G401 (cell line): ENCODE data around the gene TNS1. TPM values are rescaled to one million over a fixed set of nuclear protein-coding genes. Genes with fewer than 3 reads are reported as not detected.

ENCODE experiments used
- DNase-seq: peaks from one replicate; pipeline ENCODE4 v3.0.0-alpha.2; 2015; ENCODE audit warnings: low spot score
- in situ Hi-C: cut with HindIII; loops from 2 replicates; pipeline ENCODE4 v1.10.0; 2016; ENCODE audit warnings: low sequenced_read_pairs, mixed read lengths
- total RNA-seq: library from RNA; depleted of rRNA; stranded (reverse); fragments of >200 nt; shearing (Covaris generic); gene quantifications from 2 replicates; pipeline ENCODE4 v1.2.3, GENCODE V29; 2014

Gene TNS1
- total RNA-seq, 1 experiment from 2014 or later = not detected

DNA sequence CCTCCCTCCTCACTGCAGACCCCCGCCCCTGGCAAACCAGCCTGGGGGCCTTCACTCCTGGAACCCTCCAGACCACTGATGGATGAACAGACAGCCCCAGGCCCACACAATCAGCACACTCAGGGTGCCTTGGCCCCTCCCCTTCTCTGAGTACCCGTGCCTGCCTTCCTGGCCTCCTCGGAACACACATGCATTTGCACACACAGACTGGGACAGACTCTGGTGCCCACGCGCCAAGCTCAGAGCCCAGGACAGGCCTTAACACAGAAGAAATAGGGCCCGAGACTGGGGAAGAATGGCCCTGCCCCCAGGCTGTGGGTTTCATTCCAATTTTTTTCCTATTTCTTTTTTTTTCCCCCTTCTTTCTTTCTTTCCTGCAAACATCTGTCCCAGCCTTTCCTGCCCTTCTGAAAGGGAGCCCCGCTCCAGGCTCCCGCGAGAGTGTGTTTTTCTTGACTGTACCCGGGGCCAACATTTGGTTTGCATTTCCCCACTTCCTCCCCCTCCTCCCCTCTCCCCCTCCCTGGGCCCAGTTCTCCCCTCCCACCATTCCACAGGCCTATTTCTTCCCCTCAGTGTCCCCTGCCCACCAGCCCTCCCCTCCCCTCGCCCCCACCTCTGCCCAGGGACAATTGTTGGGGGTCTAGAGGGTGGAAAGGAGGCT lies 618 bp upstream of the TNS1 start:
- in situ Hi-C loops = no loop called here
- no peak for DNase-seq

DNA sequence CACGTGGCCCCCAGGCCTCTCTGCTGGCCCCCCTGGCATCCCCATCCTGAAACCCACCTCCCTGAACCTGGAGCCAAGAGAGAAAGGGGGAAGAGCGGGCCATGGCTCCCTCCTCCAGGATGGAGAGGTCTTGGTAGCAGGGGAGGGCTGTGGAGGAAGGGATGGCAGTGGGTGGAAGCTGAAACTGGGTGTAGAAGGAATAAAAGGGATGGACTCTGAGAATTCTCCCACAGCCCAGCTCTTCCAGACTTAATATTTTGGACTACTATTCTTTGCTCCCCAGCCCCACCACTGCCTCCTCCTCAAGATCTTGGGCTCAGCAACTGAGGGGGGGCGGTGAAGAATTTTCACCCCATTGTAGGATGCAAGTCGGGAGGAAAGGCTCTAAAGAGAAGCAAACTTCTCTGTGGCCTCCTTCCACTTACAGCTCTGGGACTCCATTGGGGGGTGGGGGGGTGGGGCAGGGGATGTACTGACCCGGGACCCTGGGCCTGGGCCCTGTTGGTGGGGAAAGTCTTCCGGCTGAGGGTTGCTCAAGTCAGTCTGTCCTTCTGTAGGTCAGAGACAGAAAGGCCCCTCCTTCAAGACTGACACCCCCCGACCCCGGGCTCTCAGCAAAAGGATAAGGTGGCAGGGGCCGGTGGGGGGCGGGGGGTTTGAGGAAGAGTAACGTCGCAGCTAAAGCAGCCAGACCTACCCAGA lies 501 bp downstream of the TNS1 start:
- in situ Hi-C loops = no loop called here
- no peak for DNase-seq

- in situ Hi-C loops = no loop called here
- DNase-seq = no peak
Observed at GRCh38 chr2:218001629-218002028, 1.2 kb downstream of the TNS1 start.

DNA sequence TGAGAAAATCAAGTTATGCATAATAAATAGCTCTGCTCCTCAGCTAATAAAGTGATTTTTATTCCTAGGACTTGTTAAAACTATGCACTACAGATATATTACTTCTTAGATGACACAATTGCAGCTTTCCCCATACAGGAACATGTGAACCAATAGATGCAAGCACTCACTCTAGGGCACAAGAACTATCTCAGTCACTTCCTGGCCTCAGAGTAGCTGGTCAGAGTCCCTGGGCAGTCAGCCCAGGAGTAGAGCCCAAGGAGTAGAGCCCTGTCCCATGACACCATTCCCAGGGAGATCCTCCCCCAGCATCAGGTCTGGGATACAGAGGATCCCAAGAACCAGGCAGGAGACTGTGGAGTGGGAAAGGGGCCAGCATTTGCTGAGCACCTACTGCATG lies 2.7 kb downstream of the TNS1 start:
- in situ Hi-C loops = no loop called here
- no peak for DNase-seq

DNA sequence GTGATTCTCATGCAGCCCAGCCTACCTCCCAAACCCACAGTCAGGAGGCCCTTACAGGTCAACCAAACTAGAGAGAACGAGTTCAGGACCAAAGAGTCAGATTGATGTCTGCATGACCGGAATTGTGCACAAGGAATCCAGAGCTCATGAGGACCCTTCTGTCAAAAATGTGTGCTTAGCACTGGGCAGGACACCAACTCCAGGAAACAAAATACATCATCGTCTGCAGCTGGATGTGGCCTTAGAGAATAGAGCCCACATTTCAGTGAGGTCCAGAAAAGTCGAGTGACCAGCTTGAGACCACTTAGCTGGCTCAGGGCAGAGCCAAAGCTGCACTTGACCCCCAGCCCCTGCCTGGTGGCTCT lies 3.2 kb downstream of the TNS1 start:
- in situ Hi-C loops = no loop called here
- DNase-seq = no peak

- no peak for DNase-seq
- in situ Hi-C loops = no loop called here
Observed at GRCh38 chr2:217998926-217999594, 3.7 kb downstream of the TNS1 start.

- in situ Hi-C loops = no loop called here
- DNase-seq = no peak
Observed at GRCh38 chr2:217997510-217997909, 5.3 kb downstream of the TNS1 start.

DNA sequence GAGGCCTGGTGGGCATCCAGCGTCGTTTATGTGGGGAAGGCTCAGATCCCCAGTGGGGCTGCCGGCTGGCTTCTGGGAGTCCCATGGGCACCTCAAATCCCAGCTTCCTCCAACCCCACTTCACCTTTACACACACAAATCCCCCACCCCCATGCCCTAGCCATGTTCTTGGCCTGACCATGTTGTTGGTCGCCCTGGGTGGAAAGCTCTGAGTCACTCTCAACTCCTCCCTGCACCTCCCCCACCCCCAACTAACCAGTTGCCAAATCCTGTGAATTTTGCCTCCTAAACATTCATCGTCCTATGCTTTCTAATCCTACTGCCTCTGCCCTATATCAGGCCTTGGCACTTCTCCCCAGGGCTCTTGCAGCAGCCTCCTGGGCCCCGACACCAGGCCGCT lies 6.4 kb downstream of the TNS1 start:
- in situ Hi-C loops = no loop called here
- no peak for DNase-seq

GRCh38 chr2:217995731-217996231 lies 7.0 kb downstream of the TNS1 start:
- in situ Hi-C loops = no loop called here
- no peak for DNase-seq

DNA sequence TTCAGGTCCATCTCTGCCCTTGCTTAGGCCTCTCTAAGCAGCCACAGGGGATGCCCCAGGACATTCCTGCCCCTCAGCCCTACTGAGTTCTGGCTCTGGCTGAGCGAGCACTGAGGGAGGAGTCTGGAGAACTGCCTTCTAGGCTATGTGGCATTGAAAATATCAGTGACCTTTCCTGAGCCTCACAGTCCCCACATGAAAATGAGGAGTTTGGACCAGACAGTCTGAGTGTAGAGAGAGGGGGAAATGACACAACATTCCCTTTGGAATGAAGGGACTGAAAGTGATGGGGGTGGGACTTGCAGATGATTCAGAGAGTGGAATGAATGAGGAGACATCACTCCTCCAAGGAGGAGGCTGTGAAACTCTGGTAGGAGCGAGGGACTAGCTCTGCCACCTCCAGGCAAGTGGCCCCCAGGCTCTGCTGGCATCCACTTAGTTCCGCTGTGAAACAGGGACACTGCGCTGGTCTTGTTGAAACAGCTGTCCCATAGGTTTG lies 8.0 kb downstream of the TNS1 start:
- DNase-seq = no peak
- in situ Hi-C loops = no loop called here

- in situ Hi-C loops = no loop called here
- DNase-seq = peak; percentile 9
Observed at GRCh38 chr2:217993817-217994463, 8.9 kb downstream of the TNS1 start.

DNA sequence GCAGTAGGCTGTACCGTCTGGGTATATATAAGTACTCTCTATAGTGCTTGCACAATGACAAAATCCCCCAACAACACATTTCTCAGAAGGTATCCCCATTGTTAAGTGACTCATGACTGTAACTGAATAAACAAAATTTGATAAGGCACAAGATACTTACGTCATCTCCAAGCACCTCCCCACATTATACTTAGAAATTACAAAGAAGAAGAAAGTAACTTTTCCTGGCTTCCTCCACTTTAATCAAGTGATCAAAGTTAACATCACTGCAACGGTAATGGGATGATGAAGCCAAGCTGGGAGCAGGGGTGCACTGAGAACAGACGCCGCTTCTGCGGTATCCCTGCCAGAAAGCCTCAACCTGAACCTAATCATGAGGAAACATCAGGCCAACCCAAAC lies 9.7 kb downstream of the TNS1 start:
- in situ Hi-C loops = no loop called here
- no peak for DNase-seq

DNA sequence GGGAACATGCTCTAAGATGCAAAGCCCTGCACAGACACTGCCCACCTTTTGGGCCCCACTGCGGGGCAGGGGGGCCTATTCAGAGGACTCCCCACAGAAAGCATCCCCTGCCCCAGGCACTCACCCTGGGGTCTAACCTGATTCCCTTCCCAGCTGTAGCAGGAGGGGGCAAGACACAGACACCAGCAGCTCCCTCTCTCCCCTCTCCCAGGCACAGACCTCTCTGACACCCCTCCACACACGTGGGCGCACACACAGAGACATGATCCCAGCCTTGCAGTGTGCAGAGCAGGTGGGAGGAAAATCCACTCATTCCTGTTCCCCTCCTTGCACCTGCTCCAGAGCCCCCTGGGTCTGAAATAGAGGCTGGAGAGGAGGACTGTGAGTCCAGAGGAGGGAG lies 10.7 kb downstream of the TNS1 start:
- in situ Hi-C loops = no loop called here
- DNase-seq = no peak

- DNase-seq = no peak
- in situ Hi-C loops = no loop called here
Observed at GRCh38 chr2:217990791-217991465, 11.9 kb downstream of the TNS1 start.

DNA sequence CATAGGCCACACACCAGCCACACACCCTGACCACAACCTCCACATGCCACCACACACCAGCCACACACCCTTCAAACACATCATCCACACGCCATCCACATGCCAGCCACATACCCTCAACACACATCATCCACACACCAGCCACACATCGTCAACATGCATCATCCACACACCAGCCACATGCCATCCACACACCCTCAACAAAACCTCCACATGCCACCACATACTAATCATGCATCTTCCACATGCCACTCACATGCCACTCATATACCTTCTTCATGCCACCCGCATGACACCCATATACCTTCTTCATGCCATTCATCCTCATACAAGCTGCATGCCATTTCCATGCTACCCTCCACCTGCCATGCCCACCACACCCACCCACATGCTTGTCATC lies 12.4 kb downstream of the TNS1 start:
- DNase-seq = no peak
- in situ Hi-C loops = no loop called here

GRCh38 chr2:217989221-217989948 lies 13.4 kb downstream of the TNS1 start:
- in situ Hi-C loops = loop anchor here (10.0 kb wide), 1 partner anchor 205 kb away; no protein-coding TSS in a partner anchor
- no peak for DNase-seq

- no peak for DNase-seq
- in situ Hi-C loops = loop anchor here (10.0 kb wide), 1 partner anchor 204 kb away; no protein-coding TSS in a partner anchor
Observed at GRCh38 chr2:217988840-217989204, 14.0 kb downstream of the TNS1 start.

GRCh38 chr2:217988014-217988839 lies 14.6 kb downstream of the TNS1 start:
- in situ Hi-C loops = loop anchor here (10.0 kb wide), 1 partner anchor 203 kb away; no protein-coding TSS in a partner anchor
- peak; percentile 42 for DNase-seq
